Naive thymus-derived CD4-positive, alpha-beta T cell (primary cell): Measurements from ENCODE around the gene GRK5. TPM values are rescaled to one million over a fixed set of nuclear protein-coding genes. Genes with fewer than 3 reads are reported as not detected.

ENCODE experiments used
- ATAC-seq: fragments of 150-1000 bp; cut with Tn5 transposase; 2 replicates; pipeline ENCODE4 v1.10.0; 2021; ENCODE audit warnings: mild to moderate bottlenecking, moderate library complexity
- CTCF ChIA-PET: fragments of 350-600 bp; sonication (Branson Sonifier 250); formaldehyde crosslinking; loops from one replicate; lab custom pipeline; 2021; ENCODE audit warnings: antibody characterized with exemption; lab: Charles Lee
- POLR2A ChIA-PET: fragments of 350-600 bp; sonication (Branson Sonifier 250); formaldehyde crosslinking; loops from one replicate; lab custom pipeline; 2021; ENCODE audit warnings: antibody characterized with exemption, inconsistent platforms; lab: Charles Lee
- DNase-seq, 9 donors: peaks; one replicate each; pipeline versions ENCODE4 v3.0.0 to v3.0.0-alpha.2; 2020 to 2022; ENCODE audit warnings: mixed read lengths in 1 of 9
- H3K27ac ChIP-seq: one replicate; pipeline ENCODE4 v1.7.0; 2013; ENCODE audit warnings: mild to moderate bottlenecking, low read depth, low read length, moderate library complexity
- H3K27me3 ChIP-seq, 2 donors: one replicate each; pipeline ENCODE4 v1.7.0; 2013; ENCODE audit warnings: low read length in 2 of 2, mild to moderate bottlenecking in 2 of 2, moderate library complexity in 2 of 2; ENCODE audit not compliant: control insufficient read depth in 2 of 2, insufficient read depth in 2 of 2
- H3K36me3 ChIP-seq, 3 experiments: 1 replicate in 2 of 3; 2 replicates in 1 of 3; pipeline ENCODE4 v1.7.0; 2013; ENCODE audit warnings: low read length in 3 of 3, mild to moderate bottlenecking in 3 of 3, moderate library complexity in 1 of 3; ENCODE audit not compliant: insufficient read depth in 3 of 3, control insufficient read depth in 2 of 3
- H3K4me1 ChIP-seq, 2 donors: one replicate each; pipeline ENCODE4 v1.7.0; 2013; ENCODE audit warnings: low read length in 2 of 2, mild to moderate bottlenecking in 2 of 2, moderate library complexity in 1 of 2; ENCODE audit not compliant: control insufficient read depth in 2 of 2, insufficient read depth in 2 of 2
- H3K4me3 ChIP-seq: 2 replicates; pipeline ENCODE4 v1.7.0; 2013; ENCODE audit warnings: mild to moderate bottlenecking, low read length
- H3K9me3 ChIP-seq, 3 experiments: 1 replicate in 2 of 3; 2 replicates in 1 of 3; pipeline ENCODE4 v1.7.0; 2013; ENCODE audit warnings: low read length in 3 of 3; ENCODE audit not compliant: control insufficient read depth in 2 of 3
- H3K27ac Mint-ChIP-seq, 9 donors: one replicate each; pipeline ENCODE4 v1.8.0; 2020 to 2022; ENCODE audit warnings: mixed read lengths in 9 of 9, mild to moderate bottlenecking in 8 of 9, moderate library complexity in 5 of 9, inconsistent platforms in 2 of 9
- H3K27me3 Mint-ChIP-seq, 5 donors: one replicate each; pipeline ENCODE4 v1.8.0; 2021 to 2022; ENCODE audit warnings: mixed read lengths in 5 of 5, mild to moderate bottlenecking in 1 of 5
- H3K36me3 Mint-ChIP-seq, 5 donors: one replicate each; pipeline ENCODE4 v1.8.0; 2020 to 2022; ENCODE audit warnings: mixed read lengths in 5 of 5, mild to moderate bottlenecking in 3 of 5, inconsistent platforms in 1 of 5
- H3K4me1 Mint-ChIP-seq, 7 donors: one replicate each; pipeline ENCODE4 v1.8.0; 2020 to 2022; ENCODE audit warnings: mixed read lengths in 7 of 7, mild to moderate bottlenecking in 3 of 7, inconsistent platforms in 1 of 7
- H3K4me3 Mint-ChIP-seq, 10 donors: one replicate each; pipeline ENCODE4 v1.8.0; 2020 to 2022; ENCODE audit warnings: mild to moderate bottlenecking in 10 of 10, mixed read lengths in 10 of 10, moderate library complexity in 6 of 10, inconsistent platforms in 2 of 10
- H3K9me3 Mint-ChIP-seq, 11 donors: one replicate each; pipeline ENCODE4 v1.8.0; 2020 to 2022; ENCODE audit warnings: mixed read lengths in 11 of 11, mild to moderate bottlenecking in 4 of 11, inconsistent platforms in 1 of 11, moderate library complexity in 1 of 11
- intact Hi-C, 2 donors: fragments of 100-400 bp; cut with micrococcal nuclease; formaldehyde crosslinking; loops; one replicate each; pipeline ENCODE4 v1.15.1; 2023
- polyA plus RNA-seq, 2 donors: library from polyadenylated mRNA; unstranded; fragments of 300-500 nt; fragmentation: Illumina TruSeq; gene quantifications; one replicate each; pipeline ENCODE4 v1.2.3, GENCODE V29; 2021
- total RNA-seq, 6 experiments: library from RNA in 5 of 6; stranded (reverse) in 5 of 6; gene quantifications; 1 replicate in 5 of 6; 2 replicates in 1 of 6; pipeline ENCODE4 v1.2.3 and lab custom pipeline; 2021 to 2026

The GRK5 gene
- total and polyA plus RNA-seq, 7 experiments from 2014 or later: 16.4 to 45.2 (median 30.3) TPM

- ATAC-seq (no peak), DNase-seq (no peak)
- Histone ChIP-seq H3K27ac (no peak overlapping the region), H3K27me3 (no peaks in the 10 kb centered on the region), H3K36me3 (peaks cover 0 to 3% (median 0%) of the 10 kb centered on the region in 3 experiments), H3K4me3 (no peak overlapping the region), H3K9me3 (no peaks in the 10 kb centered on the region), H3K4me1 (no peaks in the 10 kb centered on the region)
- Mint-ChIP-seq H3K27me3 (no peaks in the 10 kb centered on the region), H3K36me3 (peaks cover 0 to 4% (median 0%) of the 10 kb centered on the region in 5 donors), H3K4me1 (peaks cover 0 to 14% (median 4%) of the 10 kb centered on the region in 7 donors), H3K9me3 (peaks cover 0 to 1% (median 0%) of the 10 kb centered on the region in 11 donors), H3K4me3 (no peak overlapping the region), H3K27ac (peak overlapping the region in 1 of 9 donors; percentile 21)
- intact Hi-C loops: no loop called here
- ChIA-PET CTCF (no interaction called here), POLR2A (interaction anchor here (0.7 kb wide), 1 partner anchor 196 kb away, joined by 3 read pairs; no protein-coding TSS in a partner anchor)
Observed at GRCh38 chr10:119405520-119405807, 198.1 kb downstream of the GRK5 start.

GRCh38 chr10:119406137-119406536 is 198.8 kb downstream of the GRK5 start:
- H3K27me3 Mint-ChIP-seq: no peaks in the 10 kb centered on the region
- CTCF ChIA-PET: interaction anchor here (1.8 kb wide), 1 partner anchor 39 kb away, joined by 6 read pairs; no protein-coding TSS in a partner anchor

GRCh38 chr10:119406601-119407253 is 199.4 kb downstream of the GRK5 start:
- peaks cover 0 to 1% (median 0%) of the 10 kb centered on the region in 11 donors for H3K9me3 Mint-ChIP-seq
- POLR2A ChIA-PET: no interaction called here
- no peak overlapping the region for H3K4me3 Mint-ChIP-seq
- CTCF ChIA-PET: interaction anchor here (0.5 to 1.8 kb wide), 2 partner anchors 38 to 45 kb away, joined by 4 to 6 read pairs; no protein-coding TSS in a partner anchor
- ATAC-seq: peak; percentile 29
- peak overlapping the region in 2 of 9 donors; percentile 8 to 52 for H3K27ac Mint-ChIP-seq
- no peak overlapping the region for H3K4me3 ChIP-seq
- H3K9me3 ChIP-seq: no peaks in the 10 kb centered on the region
- peaks cover 0 to 14% (median 5%) of the 10 kb centered on the region in 7 donors for H3K4me1 Mint-ChIP-seq
- DNase-seq: no peak
- no peaks in the 10 kb centered on the region for H3K36me3 ChIP-seq
- H3K27me3 Mint-ChIP-seq: no peaks in the 10 kb centered on the region
- H3K4me1 ChIP-seq: no peaks in the 10 kb centered on the region
- intact Hi-C loops: no loop called here
- peaks cover 0 to 6% (median 0%) of the 10 kb centered on the region in 5 donors for H3K36me3 Mint-ChIP-seq
- no peaks in the 10 kb centered on the region for H3K27me3 ChIP-seq
- no peak overlapping the region for H3K27ac ChIP-seq

More at GRCh38 chr10:119406137-119406536, 198.8 kb downstream of the GRK5 start:
- Mint-ChIP-seq H3K27ac (peak overlapping the region in 3 of 9 donors; percentile 8 to 52 (median 38)), H3K36me3 (peaks cover 0 to 4% (median 0%) of the 10 kb centered on the region in 5 donors), H3K4me1 (peaks cover 0 to 14% (median 4%) of the 10 kb centered on the region in 7 donors), H3K9me3 (peaks cover 0 to 1% (median 0%) of the 10 kb centered on the region in 11 donors), H3K4me3 (no peak overlapping the region)
- intact Hi-C loops: no loop called here
- DNase-seq (no peak), ATAC-seq (no peak)
- Histone ChIP-seq H3K9me3 (no peaks in the 10 kb centered on the region), H3K4me3 (no peak overlapping the region), H3K36me3 (no peaks in the 10 kb centered on the region), H3K27ac (no peak overlapping the region), H3K27me3 (no peaks in the 10 kb centered on the region), H3K4me1 (no peaks in the 10 kb centered on the region)
- POLR2A ChIA-PET: interaction anchor here (0.7 kb wide), 1 partner anchor 197 kb away, joined by 3 read pairs; no protein-coding TSS in a partner anchor

GRCh38 chr10:119407254-119407777 is 199.9 kb downstream of the GRK5 start:
- no peaks in the 10 kb centered on the region for H3K36me3 ChIP-seq
- no peak overlapping the region for H3K4me3 ChIP-seq
- H3K27me3 Mint-ChIP-seq: no peaks in the 10 kb centered on the region
- H3K27me3 ChIP-seq: no peaks in the 10 kb centered on the region
- no peak overlapping the region for H3K27ac ChIP-seq
- CTCF ChIA-PET: interaction anchor here (0.5 to 1.8 kb wide), 2 partner anchors 38 to 46 kb away, joined by 4 to 6 read pairs; no protein-coding TSS in a partner anchor
- ATAC-seq (peak; percentile 35), DNase-seq (no peak)
- no peak overlapping the region for H3K4me3 Mint-ChIP-seq
- no peaks in the 10 kb centered on the region for H3K4me1 ChIP-seq
- H3K9me3 ChIP-seq: no peaks in the 10 kb centered on the region
- H3K4me1 Mint-ChIP-seq: peaks cover 0 to 14% (median 5%) of the 10 kb centered on the region in 7 donors
- peaks cover 0 to 6% (median 0%) of the 10 kb centered on the region in 5 donors for H3K36me3 Mint-ChIP-seq
- peaks cover 0 to 1% (median 0%) of the 10 kb centered on the region in 11 donors for H3K9me3 Mint-ChIP-seq
- POLR2A ChIA-PET: no interaction called here
- intact Hi-C loops: no loop called here
- no peak overlapping the region for H3K27ac Mint-ChIP-seq

- Histone ChIP-seq H3K9me3 (no peaks in the 10 kb centered on the region), H3K4me1 (no peaks in the 10 kb centered on the region), H3K4me3 (no peak overlapping the region), H3K36me3 (no peaks in the 10 kb centered on the region), H3K27ac (no peak overlapping the region), H3K27me3 (no peaks in the 10 kb centered on the region)
- Mint-ChIP-seq H3K4me3 (no peak overlapping the region), H3K9me3 (peaks cover 0 to 1% (median 0%) of the 10 kb centered on the region in 11 donors), H3K27ac (peak overlapping the region in 1 of 9 donors; percentile 38), H3K36me3 (peaks cover 0 to 6% (median 0%) of the 10 kb centered on the region in 5 donors), H3K4me1 (peaks cover 0 to 14% (median 5%) of the 10 kb centered on the region in 7 donors), H3K27me3 (no peaks in the 10 kb centered on the region)
- ATAC-seq (no peak), DNase-seq (no peak)
- intact Hi-C loops: no loop called here
- POLR2A ChIA-PET: interaction anchor here (0.6 kb wide), 1 partner anchor 23 kb away, joined by 4 read pairs; no protein-coding TSS in a partner anchor
- CTCF ChIA-PET: interaction anchor here (1.8 kb wide), 1 partner anchor 37 kb away, joined by 6 read pairs; no protein-coding TSS in a partner anchor
Observed at GRCh38 chr10:119408072-119408471, 200.7 kb downstream of the GRK5 start.

GRCh38 chr10:119408969-119409371 is 201.6 kb downstream of the GRK5 start:
- ChIA-PET CTCF (interaction anchor here (0.6 kb wide), 1 partner anchor 11 kb away, joined by 8 read pairs; no protein-coding TSS in a partner anchor), POLR2A (no interaction called here)
- Mint-ChIP-seq H3K36me3 (peaks cover 0 to 6% (median 0%) of the 10 kb centered on the region in 5 donors), H3K4me3 (no peak overlapping the region), H3K9me3 (peaks cover 0 to 1% (median 0%) of the 10 kb centered on the region in 11 donors), H3K27me3 (no peaks in the 10 kb centered on the region), H3K4me1 (peaks cover 0 to 13% (median 5%) of the 10 kb centered on the region in 7 donors), H3K27ac (no peak overlapping the region)
- Histone ChIP-seq H3K27me3 (no peaks in the 10 kb centered on the region), H3K9me3 (no peaks in the 10 kb centered on the region), H3K36me3 (no peaks in the 10 kb centered on the region), H3K4me1 (no peaks in the 10 kb centered on the region), H3K4me3 (no peak overlapping the region), H3K27ac (no peak overlapping the region)
- intact Hi-C loops: no loop called here
- DNase-seq (no peak), ATAC-seq (no peak)
